ENCODE results near the gene SFTPD.

DNA sequence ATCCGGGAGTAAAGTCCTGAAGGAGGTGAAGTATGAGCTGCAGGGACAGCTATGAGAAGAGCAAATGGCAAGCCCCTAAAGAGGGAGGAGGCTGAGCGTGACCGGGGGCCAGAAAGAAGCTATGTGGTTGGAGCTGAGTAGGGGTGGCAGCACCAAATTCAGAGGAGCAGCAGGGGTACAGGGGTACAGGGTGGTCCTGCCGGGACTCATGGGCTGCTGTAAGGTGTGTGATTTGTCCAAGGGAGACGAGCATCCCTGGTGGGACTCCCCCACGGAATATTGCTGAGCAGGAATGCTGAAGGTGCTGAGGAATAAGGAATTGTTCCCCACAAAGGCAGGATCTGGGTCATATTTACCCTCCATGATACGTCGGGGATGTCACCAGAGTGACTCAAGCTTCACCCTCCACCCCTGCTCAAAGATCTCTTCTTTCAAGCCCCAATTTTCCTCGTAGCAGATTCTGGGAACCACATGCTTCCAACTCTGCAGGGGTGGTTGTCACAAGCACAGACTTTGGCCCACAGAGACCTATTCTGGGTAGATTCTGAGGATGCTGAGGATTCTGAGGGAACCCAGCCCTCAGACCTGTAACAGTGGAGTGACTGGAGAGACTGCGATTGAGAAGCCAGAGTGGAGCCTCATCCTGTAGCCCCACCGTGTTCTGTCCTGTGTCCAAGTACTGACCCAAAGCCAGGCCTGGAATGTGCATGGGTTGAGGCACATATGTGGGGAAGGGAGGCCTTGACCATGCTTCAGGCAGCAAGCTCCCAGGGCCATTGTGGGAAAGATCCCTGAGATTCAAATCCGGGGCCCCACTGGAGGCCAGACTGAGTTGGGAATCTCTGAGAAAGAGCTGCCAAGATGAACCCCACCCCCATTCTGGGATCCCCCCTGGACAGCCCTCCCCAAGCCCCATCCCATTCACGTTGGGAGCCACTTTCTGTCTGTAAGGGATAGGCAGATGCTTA is 4.2 kb downstream of the SFTPD start:
- TF ChIP-seq CTCF (IDR thresholded peaks at IDR 0.05), result no peak
- TF ChIP-seq POLR2A (IDR thresholded peaks at IDR 0.05), result no peak
